HL-60 (cell line): ENCODE results near the gene SH3GL1.

Experiments used
- DNase-seq, 2 experiments: peaks; one replicate each; pipeline ENCODE4 v3.0.0-alpha.2; 2010 to 2020; ENCODE audit warnings: low read depth in 1 of 2, low spot score in 1 of 2
- H3K27ac ChIP-seq: fragments of 250-450 bp; sonication (Bioruptor Pico); replicated peaks from 2 replicates; pipeline ENCODE4 v1.5.1; 2020; ENCODE audit warnings: mild to moderate bottlenecking, moderate library complexity
- H3K27me3 ChIP-seq: fragments of 250-450 bp; sonication (Bioruptor Pico); 2 replicates; pipeline ENCODE4 v1.5.1; 2021; ENCODE audit warnings: mild to moderate bottlenecking, moderate library complexity; ENCODE audit not compliant: insufficient read depth, poor library complexity, severe bottlenecking
- H3K4me3 ChIP-seq: replicated peaks from 2 replicates; pipeline ENCODE4 v1.5.1; 2011; ENCODE audit warnings: mild to moderate bottlenecking, control low read depth, low read length; ENCODE audit not compliant: insufficient read depth
- CTCF ChIP-seq: IDR thresholded peaks from one replicate; pipeline ENCODE4 v1.5.1; 2011; ENCODE audit warnings: low read length, control low read depth, inconsistent platforms; ENCODE audit not compliant: insufficient read depth
- GABPA ChIP-seq: IDR thresholded peaks from 2 replicates; pipeline ENCODE4 v1.6.1; 2012; ENCODE audit warnings: low read depth
- POLR2AphosphoS5 ChIP-seq: IDR thresholded peaks from 2 replicates; pipeline ENCODE4 v1.6.1; 2012; ENCODE audit warnings: low read depth
- REST ChIP-seq: IDR thresholded peaks from 2 replicates; pipeline ENCODE4 v1.6.1; 2012; ENCODE audit warnings: low read depth; ENCODE audit not compliant: insufficient replicate concordance
- SPI1 ChIP-seq: IDR thresholded peaks from 2 replicates; pipeline ENCODE4 v1.6.1; 2012; ENCODE audit warnings: low read depth, mild to moderate bottlenecking, borderline replicate concordance

SH3GL1 gene

DNA sequence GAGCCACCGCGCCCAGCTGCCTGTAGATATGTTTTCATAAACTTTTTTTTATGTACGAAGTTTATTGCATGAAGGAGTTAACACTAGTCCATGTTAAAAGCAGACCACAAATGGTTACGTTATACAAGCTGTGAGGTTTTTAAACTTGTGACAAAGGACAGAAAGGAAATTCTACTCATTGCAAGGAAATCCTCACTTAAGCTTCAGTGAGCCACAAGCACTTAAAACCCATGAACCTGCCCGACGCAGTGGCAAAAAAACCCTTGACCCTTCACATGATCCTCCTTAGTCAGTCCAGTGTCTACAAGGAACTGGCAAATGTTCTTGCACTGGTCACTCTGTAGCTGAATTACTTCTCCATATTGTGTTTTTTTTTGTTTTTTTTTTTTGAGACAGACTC, 52.8 kb downstream of the SH3GL1 start:
- H3K27ac ChIP-seq = no peak overlapping the region
- DNase-seq = no peak
- peaks cover 2% of the 10 kb centered on the region for H3K27me3 ChIP-seq
- H3K4me3 ChIP-seq = no peak overlapping the region
- TF ChIP-seq CTCF (no peak), REST (no peak), GABPA (no peak), POLR2AphosphoS5 (no peak), SPI1 (no peak)

DNA sequence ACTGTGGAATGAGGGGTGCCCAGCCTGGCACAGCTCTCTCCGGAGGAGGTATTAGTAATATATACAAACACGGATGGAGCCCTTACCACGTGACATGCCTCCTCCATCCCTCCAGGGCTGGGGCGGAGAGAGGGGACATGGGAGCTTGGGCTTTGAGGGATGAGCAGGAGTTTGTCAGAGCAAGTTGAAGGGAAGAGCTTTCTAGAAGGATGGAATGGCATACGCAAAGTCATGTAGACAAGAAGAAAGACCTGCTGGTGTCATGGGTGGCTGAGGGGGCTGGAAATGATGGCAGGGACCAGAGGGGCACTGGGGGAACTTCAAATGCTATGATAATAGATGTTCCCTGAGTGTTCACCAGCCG, 54.3 kb downstream of the SH3GL1 start:
- H3K4me3 ChIP-seq = no peak overlapping the region
- TF ChIP-seq GABPA (no peak), POLR2AphosphoS5 (no peak), SPI1 (no peak), CTCF (no peak), REST (no peak)
- no peak for DNase-seq
- peaks cover 2% of the 10 kb centered on the region for H3K27me3 ChIP-seq
- H3K27ac ChIP-seq = no peak overlapping the region

GRCh38 chr19:4345342-4346019, 54.9 kb downstream of the SH3GL1 start:
- no peak overlapping the region for H3K27ac ChIP-seq

More at GRCh38 chr19:4345342-4346019, 54.9 kb downstream of the SH3GL1 start:
- TF ChIP-seq CTCF = no peak
- TF ChIP-seq REST = no peak
- TF ChIP-seq GABPA = no peak
- TF ChIP-seq POLR2AphosphoS5 = no peak
- no peak for TF ChIP-seq SPI1
- H3K27me3 ChIP-seq = peaks cover 5% of the 10 kb centered on the region
- no peak overlapping the region for H3K4me3 ChIP-seq
- no peak for DNase-seq
